ENCODE results near the gene NFYC.

DNA sequence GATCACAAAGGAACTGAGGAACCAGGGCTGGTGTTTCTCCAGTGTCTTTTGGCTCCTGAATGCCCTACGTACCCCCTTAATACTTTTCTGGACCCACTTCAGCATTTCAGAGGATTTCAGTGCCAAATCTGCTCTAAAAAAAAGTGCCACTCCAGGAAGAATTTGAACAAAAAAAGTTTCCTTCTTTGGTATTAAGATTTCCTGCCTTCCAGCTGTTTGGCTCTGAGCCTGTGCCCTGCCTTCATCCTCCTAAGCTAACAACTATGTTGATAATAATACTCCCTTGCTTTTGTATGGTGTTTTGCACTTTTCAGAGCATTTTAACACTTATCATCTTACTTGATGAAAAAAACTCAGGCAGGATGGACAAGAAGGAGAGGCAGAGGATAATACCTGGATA lies 15.0 kb upstream of the NFYC start:
- TF ChIP-seq EP300 (IDR thresholded peaks at IDR 0.05) = no peak
- TF ChIP-seq, protein P1, sequence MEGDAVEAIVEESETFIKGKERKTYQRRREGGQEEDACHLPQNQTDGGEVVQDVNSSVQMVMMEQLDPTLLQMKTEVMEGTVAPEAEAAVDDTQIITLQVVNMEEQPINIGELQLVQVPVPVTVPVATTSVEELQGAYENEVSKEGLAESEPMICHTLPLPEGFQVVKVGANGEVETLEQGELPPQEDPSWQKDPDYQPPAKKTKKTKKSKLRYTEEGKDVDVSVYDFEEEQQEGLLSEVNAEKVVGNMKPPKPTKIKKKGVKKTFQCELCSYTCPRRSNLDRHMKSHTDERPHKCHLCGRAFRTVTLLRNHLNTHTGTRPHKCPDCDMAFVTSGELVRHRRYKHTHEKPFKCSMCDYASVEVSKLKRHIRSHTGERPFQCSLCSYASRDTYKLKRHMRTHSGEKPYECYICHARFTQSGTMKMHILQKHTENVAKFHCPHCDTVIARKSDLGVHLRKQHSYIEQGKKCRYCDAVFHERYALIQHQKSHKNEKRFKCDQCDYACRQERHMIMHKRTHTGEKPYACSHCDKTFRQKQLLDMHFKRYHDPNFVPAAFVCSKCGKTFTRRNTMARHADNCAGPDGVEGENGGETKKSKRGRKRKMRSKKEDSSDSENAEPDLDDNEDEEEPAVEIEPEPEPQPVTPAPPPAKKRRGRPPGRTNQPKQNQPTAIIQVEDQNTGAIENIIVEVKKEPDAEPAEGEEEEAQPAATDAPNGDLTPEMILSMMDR (IDR thresholded peaks at IDR 0.05) = no peak
- TF ChIP-seq POLR2A (IDR thresholded peaks at IDR 0.05; ENCODE audit: low read depth) = no peak
- no peak for TF ChIP-seq POLR2AphosphoS5 (IDR thresholded peaks at IDR 0.05)
